Left renal cortex interstitium (tissue), 4 donors: ENCODE results near the gene ATRNL1. TPM values are rescaled to one million over a fixed set of nuclear protein-coding genes. Genes with fewer than 3 reads are reported as not detected.
"Not testable (repeated sequence)": the region's sequence is repeated elsewhere in the genome, so short reads cannot be mapped to it uniquely, and the experiment has no call there.

Experiments
- DNase-seq, 4 donors: peaks; one replicate each; pipeline ENCODE4 v3.0.0-alpha.2; 2013; ENCODE audit warnings: low read depth in 4 of 4, low spot score in 2 of 4, missing footprints in 1 of 4
- polyA plus RNA-seq, 4 donors: library from polyadenylated mRNA; unstranded; fragments of 120-200 nt; gene quantifications; one replicate each; pipeline ENCODE4 v1.2.1, GENCODE V29; 2013; ENCODE audit not compliant: insufficient read length in 4 of 4

The ATRNL1 gene
- polyA plus RNA-seq, 4 donors: 23.7 to 33.2 (median 28.1) TPM

- no peak for DNase-seq
Measured at GRCh38 chr10:115091161-115091560, 2.0 kb upstream of the ATRNL1 start.

- DNase-seq: no peak
Measured at GRCh38 chr10:115092258-115092554, 959 bp upstream of the ATRNL1 start.

GRCh38 chr10:115092555-115093285, 445 bp upstream of the ATRNL1 start:
- peak in 1 of 4 donors; percentile 64 for DNase-seq

GRCh38 chr10:115093776-115094408, 727 bp downstream of the ATRNL1 start:
- no peak for DNase-seq

GRCh38 chr10:115094416-115095140, 1.4 kb downstream of the ATRNL1 start:
- DNase-seq: no peak

- DNase-seq: no peak
Measured at GRCh38 chr10:115095758-115096157, 2.6 kb downstream of the ATRNL1 start.

- no peak for DNase-seq
Measured at GRCh38 chr10:115103700-115104099, 10.5 kb downstream of the ATRNL1 start.

- not testable (repeated sequence) for DNase-seq
Measured at GRCh38 chr10:115105411-115105810, 12.2 kb downstream of the ATRNL1 start.

- DNase-seq: no peak
Measured at GRCh38 chr10:115107830-115108229, 14.7 kb downstream of the ATRNL1 start.

- DNase-seq: no peak
Measured at GRCh38 chr10:115117301-115117700, 24.1 kb downstream of the ATRNL1 start.

GRCh38 chr10:115118346-115118745, 25.2 kb downstream of the ATRNL1 start:
- DNase-seq: no peak

GRCh38 chr10:115125505-115125904, 32.3 kb downstream of the ATRNL1 start:
- DNase-seq: no peak

GRCh38 chr10:115129752-115130151, 36.6 kb downstream of the ATRNL1 start:
- peak in 3 of 4 donors; percentile 13 to 38 (median 31) for DNase-seq

- DNase-seq: no peak
Measured at GRCh38 chr10:115136616-115137015, 43.5 kb downstream of the ATRNL1 start.

- DNase-seq: no peak
Measured at GRCh38 chr10:115141254-115141653, 48.1 kb downstream of the ATRNL1 start.

- DNase-seq: no peak
Measured at GRCh38 chr10:115157357-115157756, 64.2 kb downstream of the ATRNL1 start.

GRCh38 chr10:115163129-115163528, 70.0 kb downstream of the ATRNL1 start:
- DNase-seq: no peak

- DNase-seq: no peak
Measured at GRCh38 chr10:115164220-115164619, 71.1 kb downstream of the ATRNL1 start.

GRCh38 chr10:115167751-115168150, 74.6 kb downstream of the ATRNL1 start:
- no peak for DNase-seq

GRCh38 chr10:115171392-115171960, 78.3 kb downstream of the ATRNL1 start:
- DNase-seq: peak in 1 of 4 donors; percentile 15

GRCh38 chr10:115173915-115174443, 80.8 kb downstream of the ATRNL1 start:
- no peak for DNase-seq
